B cell (primary cell): ENCODE results near the gene DOHH.

Experiments used
- EZH2 ChIP-seq: IDR thresholded peaks from 2 replicates; pipeline ENCODE4 v1.6.1; 2012; ENCODE audit warnings: borderline replicate concordance, low read depth, mild to moderate bottlenecking, moderate library complexity, low read length; ENCODE audit not compliant: insufficient read depth, poor library complexity, severe bottlenecking
- TF ChIP-seq, protein P1 (sequence below): fragments of 200-600 bp; IDR thresholded peaks from one replicate; pipeline ENCODE4 v1.8.0; 2022; ENCODE audit warnings: antibody characterized with exemption, mild to moderate bottlenecking

DNA sequence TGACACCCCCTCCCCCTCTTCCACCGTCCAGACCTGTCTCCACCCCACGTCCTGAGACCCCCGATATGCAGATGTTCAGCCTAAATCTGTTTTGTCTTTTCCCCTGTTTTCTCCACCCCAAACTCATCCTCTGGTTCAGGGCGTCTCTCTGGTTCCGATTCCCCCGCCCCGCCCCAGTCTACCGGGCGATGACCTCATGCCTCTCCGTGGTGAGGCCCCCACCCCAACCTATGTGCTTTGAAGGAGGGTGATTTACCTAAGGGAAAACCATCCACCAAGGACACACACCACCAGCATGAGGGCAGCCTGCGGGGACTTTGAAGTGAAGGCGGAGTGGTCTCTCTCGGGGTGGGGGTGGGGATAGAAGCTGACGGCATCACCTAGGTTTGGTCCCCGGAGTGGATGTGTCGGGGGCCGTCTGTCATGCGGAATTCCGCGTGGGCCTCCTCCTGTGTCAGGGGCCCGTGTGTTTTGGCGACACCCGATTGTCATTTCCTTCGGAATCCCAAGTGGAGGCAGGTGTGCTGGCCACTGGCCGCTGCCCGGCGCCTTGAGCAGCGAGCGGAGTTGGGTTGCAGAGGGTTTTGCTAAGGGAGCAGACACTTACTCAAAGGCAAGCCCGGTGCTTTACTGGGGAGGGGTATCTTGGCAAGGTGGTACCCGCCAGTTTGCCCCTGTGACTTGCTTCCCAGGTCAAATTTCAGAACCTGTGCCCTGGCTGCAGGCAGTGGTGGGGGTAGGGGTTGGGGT is 7.1 kb upstream of the DOHH start:
- TF ChIP-seq, protein P1, sequence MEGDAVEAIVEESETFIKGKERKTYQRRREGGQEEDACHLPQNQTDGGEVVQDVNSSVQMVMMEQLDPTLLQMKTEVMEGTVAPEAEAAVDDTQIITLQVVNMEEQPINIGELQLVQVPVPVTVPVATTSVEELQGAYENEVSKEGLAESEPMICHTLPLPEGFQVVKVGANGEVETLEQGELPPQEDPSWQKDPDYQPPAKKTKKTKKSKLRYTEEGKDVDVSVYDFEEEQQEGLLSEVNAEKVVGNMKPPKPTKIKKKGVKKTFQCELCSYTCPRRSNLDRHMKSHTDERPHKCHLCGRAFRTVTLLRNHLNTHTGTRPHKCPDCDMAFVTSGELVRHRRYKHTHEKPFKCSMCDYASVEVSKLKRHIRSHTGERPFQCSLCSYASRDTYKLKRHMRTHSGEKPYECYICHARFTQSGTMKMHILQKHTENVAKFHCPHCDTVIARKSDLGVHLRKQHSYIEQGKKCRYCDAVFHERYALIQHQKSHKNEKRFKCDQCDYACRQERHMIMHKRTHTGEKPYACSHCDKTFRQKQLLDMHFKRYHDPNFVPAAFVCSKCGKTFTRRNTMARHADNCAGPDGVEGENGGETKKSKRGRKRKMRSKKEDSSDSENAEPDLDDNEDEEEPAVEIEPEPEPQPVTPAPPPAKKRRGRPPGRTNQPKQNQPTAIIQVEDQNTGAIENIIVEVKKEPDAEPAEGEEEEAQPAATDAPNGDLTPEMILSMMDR: no peak
- TF ChIP-seq EZH2: no peak
